Liver (tissue), 9 donors: ENCODE data around the gene EXOC4. TPM values are rescaled to one million over a fixed set of nuclear protein-coding genes. Genes with fewer than 3 reads are reported as not detected.

Source experiments
- DNase-seq: peaks from one replicate; pipeline ENCODE4 v3.0.0-alpha.2; 2017; ENCODE audit warnings: low spot score
- H3K27ac ChIP-seq, 2 donors: one replicate each; pipeline ENCODE4 v1.7.0; 2013; ENCODE audit warnings: inconsistent platforms in 2 of 2, low read length in 2 of 2, control low read depth in 1 of 2, low read depth in 1 of 2, mild to moderate bottlenecking in 1 of 2
- H3K27me3 ChIP-seq, 4 donors: one replicate each; pipeline versions ENCODE4 v1.6.1 to v1.7.0; 2013; ENCODE audit warnings: low read length in 3 of 4, inconsistent platforms in 1 of 4, mild to moderate bottlenecking in 1 of 4, moderate library complexity in 1 of 4; ENCODE audit not compliant: control insufficient read depth in 4 of 4, insufficient read depth in 4 of 4
- H3K36me3 ChIP-seq, 4 donors: one replicate each; pipeline versions ENCODE4 v1.6.1 to v1.7.0; 2013; ENCODE audit warnings: low read length in 3 of 4, mild to moderate bottlenecking in 3 of 4, low read depth in 1 of 4, moderate library complexity in 1 of 4; ENCODE audit not compliant: control insufficient read depth in 4 of 4, insufficient read depth in 3 of 4
- H3K4me1 ChIP-seq, 4 donors: one replicate each; pipeline versions ENCODE4 v1.6.1 to v1.7.0; 2013; ENCODE audit warnings: low read length in 3 of 4, mild to moderate bottlenecking in 3 of 4, moderate library complexity in 1 of 4; ENCODE audit not compliant: control insufficient read depth in 4 of 4, insufficient read depth in 4 of 4
- H3K4me3 ChIP-seq, 3 donors: one replicate each; pipeline versions ENCODE4 v1.6.1 to v1.7.0; 2013; ENCODE audit warnings: low read length in 3 of 3, control low read depth in 1 of 3, low read depth in 1 of 3, mild to moderate bottlenecking in 1 of 3
- H3K9ac ChIP-seq, 2 donors: one replicate each; pipeline ENCODE4 v1.7.0; 2013; ENCODE audit warnings: low read length in 2 of 2, mild to moderate bottlenecking in 2 of 2, moderate library complexity in 2 of 2, control low read depth in 1 of 2, low read depth in 1 of 2
- H3K9me3 ChIP-seq, 4 donors: one replicate each; pipeline versions ENCODE4 v1.6.1 to v1.7.0; 2013; ENCODE audit warnings: low read length in 3 of 4; ENCODE audit not compliant: control insufficient read depth in 4 of 4
- EGR1 ChIP-seq, 2 donors: IDR thresholded peaks; 2 replicates each; pipeline ENCODE4 v1.6.1; 2016 to 2018; ENCODE audit warnings: antibody characterized with exemption in 2 of 2, low read depth in 2 of 2
- FOXA1 ChIP-seq: IDR thresholded peaks from 2 replicates; pipeline ENCODE4 v1.6.1; 2016; ENCODE audit warnings: antibody characterized with exemption
- FOXA2 ChIP-seq: IDR thresholded peaks from 2 replicates; pipeline ENCODE4 v1.6.1; 2016; ENCODE audit warnings: antibody characterized with exemption
- GABPA ChIP-seq, 2 donors: IDR thresholded peaks in 1 of 2; conservative IDR thresholded peaks in 1 of 2; 2 replicates each; pipeline ENCODE4 v1.6.1; 2016; ENCODE audit warnings: antibody characterized with exemption in 2 of 2, mild to moderate bottlenecking in 1 of 2, moderate library complexity in 1 of 2
- HNF4A ChIP-seq, 2 donors: conservative IDR thresholded peaks; 2 replicates each; pipeline ENCODE4 v1.6.1; 2016; ENCODE audit warnings: antibody characterized with exemption in 2 of 2, mild to moderate bottlenecking in 2 of 2
- HNF4G ChIP-seq: IDR thresholded peaks from 2 replicates; pipeline ENCODE4 v1.6.1; 2016; ENCODE audit warnings: antibody characterized with exemption
- JUND ChIP-seq, 2 donors: IDR thresholded peaks; 2 replicates each; pipeline ENCODE4 v1.6.1; 2016; ENCODE audit warnings: antibody characterized with exemption in 2 of 2
- NR2F2 ChIP-seq: IDR thresholded peaks from 2 replicates; pipeline ENCODE4 v1.6.1; 2016; ENCODE audit warnings: antibody characterized with exemption
- RAD21 ChIP-seq, 2 donors: IDR thresholded peaks; 2 replicates each; pipeline ENCODE4 v1.6.1; 2016; ENCODE audit warnings: antibody characterized with exemption in 2 of 2, mild to moderate bottlenecking in 2 of 2
- REST ChIP-seq: IDR thresholded peaks from 2 replicates; pipeline ENCODE4 v1.6.1; 2016; ENCODE audit warnings: antibody characterized with exemption, mild to moderate bottlenecking
- SP1 ChIP-seq: IDR thresholded peaks from 2 replicates; pipeline ENCODE4 v1.6.1; 2018; ENCODE audit warnings: antibody characterized with exemption, mild to moderate bottlenecking
- YY1 ChIP-seq: IDR thresholded peaks from 2 replicates; pipeline ENCODE4 v1.6.1; 2016; ENCODE audit warnings: antibody characterized with exemption, mild to moderate bottlenecking
- ZBTB33 ChIP-seq: IDR thresholded peaks from 2 replicates; pipeline ENCODE4 v1.6.1; 2016; ENCODE audit warnings: antibody characterized with exemption
- WGBS: extraction: QIAGEN DNeasy Blood & Tissue Kit; methylation state at CpG from one replicate; pipeline ENCODE4 v1.1.7; 2013; 5-methylcytosine and 5-hydroxymethylcytosine counted together
- polyA plus RNA-seq, 2 donors: library from polyadenylated mRNA; stranded (reverse) in 1 of 2; unstranded in 1 of 2; fragments of 200-250 nt in 1 of 2; fragments of >200 nt in 1 of 2; fragmentation: Nextera tagmentation in 1 of 2; extraction: Ambion mirVana in 1 of 2; gene quantifications; one replicate each; pipeline versions ENCODE4 v1.2.1 to v1.2.3, GENCODE V29; 2013 to 2015
- total RNA-seq, 2 donors: library from RNA; depleted of rRNA; stranded (reverse); fragments of >200 nt; gene quantifications; one replicate each; pipeline ENCODE4 v1.2.3, GENCODE V29; 2014
- TF ChIP-seq, protein P1 (sequence below): fragments of 150-350 bp; IDR thresholded peaks from 2 replicates; pipeline ENCODE4 v1.5.1; 2017; ENCODE audit warnings: improper control_type of control experiment, low read depth, low read length; ENCODE audit not compliant: missing input control
- TF ChIP-seq, protein P2 (sequence below): IDR thresholded peaks from 2 replicates; pipeline ENCODE4 v1.6.1; 2016; ENCODE audit warnings: antibody characterized with exemption
- donor health status: healthy.
- donor health status: healthy.
- donor health status: healthy.
- donor health status: healthy.
- donor health status: healthy.

Gene EXOC4
- total and polyA plus RNA-seq, 4 donors: 9.5 to 55.9 (median 23.6) TPM

DNA sequence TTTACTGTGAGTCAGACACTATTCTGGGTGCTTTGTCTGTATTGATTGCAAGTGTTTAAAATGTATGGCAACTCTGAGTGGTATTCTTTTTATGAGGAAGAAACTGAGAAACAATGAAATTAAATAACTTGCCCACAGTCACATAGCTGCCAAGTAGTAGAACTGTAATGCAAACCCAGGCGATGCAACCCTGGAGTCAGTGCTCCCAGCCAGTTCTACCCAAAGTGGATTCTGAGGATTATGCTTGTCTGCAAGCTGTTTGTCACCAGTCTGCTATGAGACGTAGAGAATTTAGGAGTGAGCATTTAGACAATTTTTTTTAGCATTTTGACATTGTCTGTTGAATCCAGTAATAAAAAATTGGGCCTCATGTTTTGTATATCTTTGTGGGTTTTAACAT lies 568.3 kb downstream of the EXOC4 start:
- no peak overlapping the region for H3K9ac ChIP-seq
- H3K4me1 ChIP-seq: no peaks in the 10 kb centered on the region
- TF ChIP-seq HNF4A (conservative IDR thresholded peaks at IDR 0.05): no peak
- TF ChIP-seq, protein P1, sequence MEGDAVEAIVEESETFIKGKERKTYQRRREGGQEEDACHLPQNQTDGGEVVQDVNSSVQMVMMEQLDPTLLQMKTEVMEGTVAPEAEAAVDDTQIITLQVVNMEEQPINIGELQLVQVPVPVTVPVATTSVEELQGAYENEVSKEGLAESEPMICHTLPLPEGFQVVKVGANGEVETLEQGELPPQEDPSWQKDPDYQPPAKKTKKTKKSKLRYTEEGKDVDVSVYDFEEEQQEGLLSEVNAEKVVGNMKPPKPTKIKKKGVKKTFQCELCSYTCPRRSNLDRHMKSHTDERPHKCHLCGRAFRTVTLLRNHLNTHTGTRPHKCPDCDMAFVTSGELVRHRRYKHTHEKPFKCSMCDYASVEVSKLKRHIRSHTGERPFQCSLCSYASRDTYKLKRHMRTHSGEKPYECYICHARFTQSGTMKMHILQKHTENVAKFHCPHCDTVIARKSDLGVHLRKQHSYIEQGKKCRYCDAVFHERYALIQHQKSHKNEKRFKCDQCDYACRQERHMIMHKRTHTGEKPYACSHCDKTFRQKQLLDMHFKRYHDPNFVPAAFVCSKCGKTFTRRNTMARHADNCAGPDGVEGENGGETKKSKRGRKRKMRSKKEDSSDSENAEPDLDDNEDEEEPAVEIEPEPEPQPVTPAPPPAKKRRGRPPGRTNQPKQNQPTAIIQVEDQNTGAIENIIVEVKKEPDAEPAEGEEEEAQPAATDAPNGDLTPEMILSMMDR: no peak
- TF ChIP-seq GABPA (IDR thresholded peaks at IDR 0.05 in 1 of 2, conservative IDR thresholded peaks at IDR 0.05 in 1 of 2): no peak
- TF ChIP-seq ZBTB33: no peak
- no peak for TF ChIP-seq FOXA1
- TF ChIP-seq HNF4G: no peak
- no peak for TF ChIP-seq SP1
- no peak for TF ChIP-seq RAD21 (IDR thresholded peaks at IDR 0.05)
- TF ChIP-seq NR2F2: no peak
- TF ChIP-seq, protein P2, sequence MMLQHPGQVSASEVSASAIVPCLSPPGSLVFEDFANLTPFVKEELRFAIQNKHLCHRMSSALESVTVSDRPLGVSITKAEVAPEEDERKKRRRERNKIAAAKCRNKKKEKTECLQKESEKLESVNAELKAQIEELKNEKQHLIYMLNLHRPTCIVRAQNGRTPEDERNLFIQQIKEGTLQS: no peak
- no peak for TF ChIP-seq YY1
- no peak for TF ChIP-seq FOXA2
- no peak for DNase-seq
- no peaks in the 10 kb centered on the region for H3K27me3 ChIP-seq
- no peaks in the 10 kb centered on the region for H3K9me3 ChIP-seq
- H3K27ac ChIP-seq: no peak overlapping the region
- H3K4me3 ChIP-seq: no peak overlapping the region
- H3K36me3 ChIP-seq: peaks cover 0 to 12% (median 3%) of the 10 kb centered on the region in 4 donors
- WGBS: 96% methylated on average over 2 of the region's 2 CpGs

- Histone ChIP-seq H3K9me3 (no peaks in the 10 kb centered on the region), H3K27me3 (no peaks in the 10 kb centered on the region), H3K4me1 (no peaks in the 10 kb centered on the region), H3K9ac (no peak overlapping the region), H3K36me3 (peaks cover 0 to 12% (median 3%) of the 10 kb centered on the region in 4 donors), H3K4me3 (no peak overlapping the region), H3K27ac (no peak overlapping the region)
- no peak for TF ChIP-seq SP1
- TF ChIP-seq, protein P1: no peak
- no peak for TF ChIP-seq REST
- no peak for TF ChIP-seq HNF4A (conservative IDR thresholded peaks at IDR 0.05)
- TF ChIP-seq EGR1 (IDR thresholded peaks at IDR 0.05; ENCODE audit: low read depth in 2 of 2): no peak
- TF ChIP-seq FOXA2: no peak
- no peak for TF ChIP-seq RAD21 (IDR thresholded peaks at IDR 0.05)
- TF ChIP-seq JUND (IDR thresholded peaks at IDR 0.05): no peak
- TF ChIP-seq FOXA1: no peak
- DNase-seq: no peak
- 95% methylated on average over 3 of the region's 3 CpGs for WGBS
Measured at GRCh38 chr7:133822001-133822641, 569.2 kb downstream of the EXOC4 start.
